Medulla oblongata (tissue), 1 donor: ENCODE data around the gene ELL3.
"Not testable (repeated sequence)": the region's sequence is repeated elsewhere in the genome, so short reads cannot be mapped to it uniquely, and the experiment has no call there.

Experiments
- DNase-seq: peaks from one replicate; pipeline ENCODE4 v3.0.0-alpha.2; 2015; ENCODE audit errors: extremely low spot score

The ELL3 gene

DNA sequence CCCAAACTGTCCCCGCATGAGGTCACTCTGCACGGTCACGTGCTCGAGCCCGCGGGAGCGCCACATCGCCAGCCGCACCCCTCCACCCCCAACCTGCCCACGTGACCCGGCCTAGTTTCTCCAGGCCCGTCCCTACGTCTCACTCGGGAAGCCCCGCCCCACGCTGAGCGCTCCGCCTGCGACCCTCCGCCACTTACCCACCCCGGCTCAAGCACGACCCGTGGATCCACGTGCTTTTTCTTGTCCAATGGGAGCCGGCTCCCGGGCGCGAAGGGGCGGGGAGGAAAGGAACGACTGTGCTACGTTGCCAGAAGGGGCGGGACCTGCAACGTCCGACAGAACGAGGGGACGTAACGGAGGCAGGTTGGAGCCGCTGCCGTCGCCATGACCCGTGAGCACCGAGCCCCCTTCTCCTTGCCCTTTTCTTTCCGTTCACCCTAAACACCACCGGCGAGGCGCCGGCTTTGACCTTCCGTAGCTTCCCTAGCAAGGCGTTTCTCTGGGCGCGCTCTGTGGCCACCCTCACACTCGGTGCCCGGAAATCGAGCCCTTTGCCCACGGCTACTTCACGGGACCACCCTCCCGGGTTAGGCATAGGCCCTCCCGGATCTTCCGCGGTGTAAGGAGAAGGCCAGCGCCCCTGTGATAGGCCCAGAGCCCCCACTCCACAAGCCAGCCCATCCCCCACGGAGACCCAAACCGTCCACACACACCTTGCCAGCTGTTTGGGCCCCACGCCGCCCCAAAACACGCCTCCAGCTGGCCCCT lies 15.4 kb upstream of the ELL3 start, which contains the start of gene SERF2:
Gene SERF2 (plus strand): TSS at position 328 of the 768 bp plus-strand sequence. CDS start 57 bp downstream, at position 385.
- peak; percentile 100 for DNase-seq

GRCh38 chr15:43789409-43789808 lies 12.6 kb upstream of the ELL3 start:
- no peak for DNase-seq

DNA sequence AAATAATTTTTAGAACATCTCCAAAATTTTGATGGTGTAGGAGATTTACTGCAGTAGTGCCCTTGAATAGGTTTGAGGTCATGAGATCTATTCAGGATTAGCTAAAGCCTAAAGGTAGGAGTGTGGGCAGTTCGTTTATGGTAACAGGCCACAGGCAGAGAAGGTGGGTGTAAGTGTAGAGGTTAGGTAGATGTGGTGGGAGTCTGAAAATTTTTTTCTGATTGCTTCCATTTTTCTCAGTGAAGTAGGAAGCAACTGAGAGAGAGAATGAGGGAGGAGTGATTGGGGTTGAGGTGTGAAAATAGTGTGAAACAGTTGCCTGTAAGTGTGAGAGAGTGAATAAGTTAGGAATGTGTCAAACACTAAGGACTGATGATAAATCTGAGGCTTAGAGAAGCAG lies 2.2 kb upstream of the ELL3 start:
- no peak for DNase-seq

GRCh38 chr15:43777267-43777914 lies 625 bp upstream of the ELL3 start:
- peak; percentile 79 for DNase-seq

- DNase-seq = no peak
Observed at GRCh38 chr15:43776101-43776717, 557 bp downstream of the ELL3 start.

DNA sequence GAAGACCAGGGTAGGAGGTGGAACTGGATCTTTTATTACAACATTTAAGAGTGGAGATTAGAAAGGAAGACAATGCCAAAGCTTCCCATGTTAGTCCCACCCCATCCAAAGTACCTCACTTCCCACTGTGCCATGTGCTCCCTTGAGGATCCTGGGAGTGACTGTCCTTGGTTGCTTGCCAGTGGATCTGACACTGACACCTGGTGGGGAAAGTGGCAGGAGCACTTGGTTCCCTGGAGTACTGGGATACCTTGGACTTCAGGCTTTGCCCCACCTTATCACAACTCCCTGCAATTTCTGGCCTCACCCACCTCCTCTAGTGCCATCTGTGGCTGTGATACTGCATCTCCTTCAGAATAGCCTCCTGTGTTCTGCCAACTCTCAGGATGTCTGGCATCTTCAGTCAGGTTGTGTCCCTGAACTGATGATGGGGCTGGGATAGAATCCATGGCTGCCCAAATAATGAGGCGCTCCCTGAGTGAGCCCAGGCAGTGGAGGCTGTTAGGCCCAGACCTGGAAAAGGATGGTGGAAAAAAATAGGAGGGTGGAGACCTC lies 1.3 kb downstream of the ELL3 start:
- no peak for DNase-seq

DNA sequence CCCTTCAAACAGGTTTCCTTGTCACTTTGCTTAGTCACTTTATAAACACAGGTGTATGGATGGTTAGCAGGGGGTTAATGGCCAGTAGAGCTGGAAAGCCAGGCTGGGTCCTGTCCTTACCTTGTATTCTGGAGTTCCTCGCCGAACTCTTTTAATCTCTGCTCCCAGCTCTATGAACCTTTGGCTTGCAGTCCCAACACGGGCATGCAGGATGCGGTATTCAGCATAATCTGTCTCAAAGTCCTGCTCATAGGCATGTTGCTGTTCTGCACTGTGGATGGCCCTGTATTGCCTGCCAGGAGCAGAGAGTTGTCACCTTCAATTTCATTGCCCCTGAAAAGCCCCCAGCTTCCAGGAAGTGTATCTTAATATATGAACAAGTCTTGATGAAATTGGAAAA lies 2.7 kb downstream of the ELL3 start:
- DNase-seq = no peak

- DNase-seq = no peak
Observed at GRCh38 chr15:43772624-43773023, 4.1 kb downstream of the ELL3 start.

- DNase-seq = no peak
Observed at GRCh38 chr15:43771816-43772215, 5.0 kb downstream of the ELL3 start.

GRCh38 chr15:43769584-43770228 lies 7.1 kb downstream of the ELL3 start:
- DNase-seq = peak; percentile 66

- DNase-seq = no peak
Observed at GRCh38 chr15:43763819-43764446, 12.8 kb downstream of the ELL3 start.

GRCh38 chr15:43762824-43763223 lies 13.9 kb downstream of the ELL3 start:
- no peak for DNase-seq

GRCh38 chr15:43751885-43752284 lies 24.9 kb downstream of the ELL3 start:
- no peak for DNase-seq

DNA sequence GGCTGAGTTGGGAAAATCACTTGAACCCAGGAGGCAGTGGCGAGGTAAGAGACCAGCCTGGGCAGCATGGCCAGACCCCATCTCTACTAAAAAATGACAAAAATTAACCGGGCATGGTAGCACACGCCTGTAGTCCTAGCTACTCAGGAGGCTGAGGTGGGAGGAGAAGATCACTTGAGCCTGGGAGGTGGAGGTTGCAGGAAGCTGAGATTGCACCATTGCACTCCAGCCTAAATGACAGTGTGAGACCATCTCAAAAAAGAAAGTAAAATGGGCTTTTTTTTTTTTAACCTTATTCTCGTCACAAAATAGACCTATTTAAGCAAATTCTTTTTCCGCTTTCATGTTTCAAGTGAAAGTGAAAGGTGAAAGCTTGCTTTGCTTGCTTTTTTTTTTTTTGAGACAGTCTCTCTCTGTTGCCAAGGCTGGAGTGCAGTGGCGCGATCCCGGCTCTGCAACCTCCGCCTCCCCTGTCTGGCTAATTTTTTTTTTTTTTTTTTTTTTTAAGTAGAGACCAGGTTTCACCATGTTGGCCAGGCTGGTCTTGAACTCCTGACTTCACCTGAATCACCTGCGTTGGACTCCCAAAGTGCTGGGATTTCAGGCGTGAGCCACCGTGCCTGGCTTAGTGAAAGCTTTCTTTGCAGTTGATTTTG lies 26.9 kb downstream of the ELL3 start:
- peak; percentile 55 for DNase-seq

DNA sequence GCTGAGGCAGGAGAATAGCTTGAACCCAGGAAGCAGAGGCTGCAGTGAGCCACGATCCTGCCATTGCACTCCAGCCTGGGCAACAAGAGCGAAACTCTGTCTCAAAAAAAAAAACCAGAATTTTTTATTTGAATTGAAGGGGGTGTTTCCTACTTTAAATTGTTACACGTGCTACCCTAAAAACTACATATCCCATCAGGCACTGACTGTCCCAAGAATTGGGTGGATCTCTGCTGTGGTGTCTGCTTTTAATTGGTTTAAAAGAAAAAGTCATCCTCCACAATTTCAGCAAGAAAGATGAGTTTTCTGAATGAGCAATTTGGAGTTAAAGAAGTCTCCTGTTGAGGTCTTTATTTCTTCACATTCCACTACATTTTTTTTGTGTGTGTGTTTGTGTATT lies 28.4 kb downstream of the ELL3 start:
- no peak for DNase-seq

GRCh38 chr15:43746903-43747309 lies 29.9 kb downstream of the ELL3 start:
- DNase-seq = peak; percentile 9

- peak; percentile 96 for DNase-seq
Observed at GRCh38 chr15:43746245-43746902, 30.4 kb downstream of the ELL3 start, which contains the start of gene PDIA3. Gene PDIA3 (plus strand): TSS chr15:43746438. CDS start chr15:43746540, 102 bp downstream.

GRCh38 chr15:43735416-43735815 lies 41.4 kb downstream of the ELL3 start:
- DNase-seq = no peak

DNA sequence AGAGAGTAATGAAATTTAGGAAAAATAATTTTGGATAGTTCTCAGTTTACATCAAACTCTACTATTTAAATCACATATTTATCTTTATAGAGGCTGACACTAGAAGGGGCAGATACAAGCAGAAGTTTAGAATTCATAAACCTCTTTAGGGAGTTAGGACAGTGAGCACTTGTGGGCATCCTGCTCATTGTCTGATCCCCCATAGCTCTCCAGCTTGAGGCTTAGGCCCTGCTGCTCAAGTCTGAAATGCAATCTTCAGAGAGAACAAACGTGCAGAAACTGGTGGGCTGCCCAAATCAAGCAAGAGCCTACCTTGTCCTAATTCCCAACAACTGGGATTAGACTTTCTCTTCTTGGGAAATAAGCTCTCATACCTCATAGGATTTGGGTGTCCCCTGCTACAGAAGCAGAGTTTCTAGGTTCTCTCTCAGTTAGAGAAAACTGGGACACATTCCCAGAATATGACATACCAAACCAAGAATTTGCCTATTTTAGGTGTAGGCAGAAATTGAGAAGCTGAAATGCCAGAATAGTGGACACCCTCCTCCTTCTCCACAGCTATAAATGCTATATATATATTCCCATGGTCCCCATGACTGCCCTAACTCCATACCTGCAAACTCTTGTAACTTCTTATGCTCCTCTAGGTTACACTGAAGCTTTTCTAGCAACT lies 48.6 kb downstream of the ELL3 start:
- not testable (repeated sequence) for DNase-seq

GRCh38 chr15:43726306-43726705 lies 50.5 kb downstream of the ELL3 start:
- DNase-seq = not testable (repeated sequence)
